Renal cortex interstitium (tissue), 11 donors: ENCODE measurements around the gene CALY. TPM values are rescaled to one million over a fixed set of nuclear protein-coding genes. Genes with fewer than 3 reads are reported as not detected.

ENCODE experiments used
- DNase-seq, 11 donors: peaks; one replicate each; pipeline ENCODE4 v3.0.0-alpha.2; 2013; ENCODE audit warnings: low read depth in 9 of 11, low spot score in 4 of 11; ENCODE audit errors: extremely low read depth in 1 of 11
- polyA plus RNA-seq, 3 donors: library from polyadenylated mRNA; unstranded; fragments of 120-200 nt; gene quantifications; one replicate each; pipeline ENCODE4 v1.2.1, GENCODE V29; 2013; ENCODE audit not compliant: insufficient read length in 3 of 3

Gene CALY
- polyA plus RNA-seq, 3 donors: 0.54 to 0.70 TPM; not detected in 1

- DNase-seq: no peak
These were observed 18.6 kb upstream of the CALY start for GRCh38 chr10:133355266-133355665.

DNA sequence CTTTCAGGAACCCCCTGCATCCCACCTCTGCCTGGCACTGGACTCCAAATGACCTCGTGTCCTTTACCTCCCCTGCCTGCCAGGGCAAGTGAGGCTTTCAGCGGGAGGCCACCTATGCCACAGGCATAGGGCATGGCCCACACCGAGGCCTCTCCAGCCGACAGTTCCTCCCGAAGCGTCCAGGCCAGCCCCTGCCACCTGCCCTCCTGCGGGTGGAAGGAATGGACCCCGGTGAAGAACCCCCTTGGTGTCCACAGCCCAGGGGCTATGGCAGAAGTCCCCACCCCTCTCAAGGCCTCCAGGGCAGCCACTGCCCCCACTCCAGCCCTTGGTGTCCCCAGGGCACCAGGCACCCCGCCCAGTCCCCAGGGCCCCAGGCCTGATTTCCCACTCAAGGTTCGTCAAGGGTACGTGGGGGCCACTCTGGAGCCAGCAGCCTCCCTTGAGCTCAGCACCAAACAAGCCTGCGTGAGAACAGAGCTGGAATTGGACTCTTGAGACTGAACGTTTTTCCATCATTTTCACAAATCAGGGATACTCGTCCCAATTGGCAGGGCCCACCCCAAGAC lies 18.1 kb upstream of the CALY start:
- DNase-seq: no peak

DNA sequence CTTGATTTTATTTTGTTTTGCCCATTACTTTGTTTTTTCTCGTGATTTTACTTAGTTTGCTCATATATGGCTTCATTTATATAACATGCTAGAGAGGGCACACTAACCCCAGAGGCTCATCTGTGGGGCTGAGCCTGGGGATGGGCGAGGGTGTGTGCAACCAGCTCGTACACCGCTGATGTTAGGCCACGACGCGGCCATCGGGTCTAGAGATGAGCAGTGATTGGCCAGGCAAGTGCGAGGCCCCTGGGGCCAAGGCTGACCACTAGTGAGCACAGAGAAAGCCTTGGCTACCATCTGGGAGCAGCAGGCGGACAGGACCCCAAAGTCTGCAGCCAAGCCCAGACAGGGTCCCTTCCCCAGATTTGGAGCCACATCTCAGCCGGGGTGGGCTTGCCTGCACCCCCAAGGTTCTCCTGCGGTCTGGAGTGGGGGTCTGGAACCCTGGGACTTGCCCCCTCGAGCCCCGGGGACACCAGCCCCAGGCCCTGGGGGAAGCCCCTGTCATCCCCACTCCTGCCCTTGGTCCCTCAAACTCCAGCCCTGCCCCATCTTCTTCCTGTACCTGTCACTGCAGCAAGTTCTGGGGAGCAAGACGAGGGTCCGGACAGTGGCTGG lies 17.4 kb upstream of the CALY start:
- no peak for DNase-seq

DNA sequence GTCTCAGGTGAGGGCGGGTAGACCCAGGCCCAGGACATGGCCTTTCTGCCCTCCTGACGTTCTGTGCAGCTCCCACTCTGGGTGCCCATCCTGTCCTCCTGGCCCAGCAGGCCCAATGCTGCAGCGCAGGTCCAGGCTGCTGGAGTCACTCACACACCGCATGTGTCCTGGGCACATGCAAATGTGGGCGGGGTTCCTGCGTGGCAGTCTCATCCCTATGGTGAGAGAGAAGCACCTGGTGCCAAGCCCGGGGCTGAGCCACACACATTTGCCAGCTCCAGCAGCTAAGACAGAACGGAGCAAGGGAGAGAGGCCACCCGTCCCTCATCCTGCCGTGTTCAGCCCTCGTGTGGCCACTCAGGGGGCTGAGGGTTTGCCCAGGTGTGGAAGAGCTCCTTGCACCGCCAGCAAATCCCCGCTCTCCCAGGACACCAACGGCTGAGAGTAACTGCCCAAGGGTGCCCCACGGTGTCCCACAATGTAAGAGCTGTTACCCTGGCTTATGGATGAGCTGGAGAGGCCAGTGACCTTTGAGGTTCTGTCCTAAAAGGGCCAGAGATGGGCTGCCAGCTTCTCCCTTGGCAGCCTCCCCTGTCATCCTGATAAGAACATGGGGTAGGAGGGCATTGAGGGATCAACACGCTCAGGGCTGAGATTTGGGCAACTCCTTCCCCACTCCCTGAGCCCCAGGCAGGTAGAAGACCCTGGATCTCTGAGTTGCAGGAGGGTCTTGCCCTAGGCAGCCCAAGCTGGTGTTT lies 16.7 kb upstream of the CALY start:
- DNase-seq: no peak

- DNase-seq: no peak
These were observed 15.0 kb upstream of the CALY start for GRCh38 chr10:133351408-133352318.

DNA sequence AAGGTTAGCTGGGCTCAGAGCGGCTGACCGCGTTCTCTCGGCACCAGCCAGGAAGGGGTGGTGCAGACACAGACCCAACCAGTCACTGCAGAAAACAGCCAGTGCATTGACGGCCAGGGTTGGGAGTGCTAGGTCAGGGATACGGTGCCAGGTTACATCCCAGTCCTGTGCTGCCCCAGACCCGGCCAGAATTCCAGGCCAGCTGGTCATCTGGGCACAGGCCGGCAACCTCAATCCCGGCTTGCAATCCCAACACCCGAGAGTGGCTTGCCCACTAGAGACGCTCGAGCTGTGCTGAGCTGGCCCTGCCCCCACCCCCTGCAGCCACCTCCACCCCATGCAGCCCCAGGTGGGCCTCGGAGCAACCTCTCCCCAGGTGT lies 14.2 kb upstream of the CALY start:
- DNase-seq: no peak

- no peak for DNase-seq
These were observed 13.7 kb upstream of the CALY start for GRCh38 chr10:133350283-133350949.

DNA sequence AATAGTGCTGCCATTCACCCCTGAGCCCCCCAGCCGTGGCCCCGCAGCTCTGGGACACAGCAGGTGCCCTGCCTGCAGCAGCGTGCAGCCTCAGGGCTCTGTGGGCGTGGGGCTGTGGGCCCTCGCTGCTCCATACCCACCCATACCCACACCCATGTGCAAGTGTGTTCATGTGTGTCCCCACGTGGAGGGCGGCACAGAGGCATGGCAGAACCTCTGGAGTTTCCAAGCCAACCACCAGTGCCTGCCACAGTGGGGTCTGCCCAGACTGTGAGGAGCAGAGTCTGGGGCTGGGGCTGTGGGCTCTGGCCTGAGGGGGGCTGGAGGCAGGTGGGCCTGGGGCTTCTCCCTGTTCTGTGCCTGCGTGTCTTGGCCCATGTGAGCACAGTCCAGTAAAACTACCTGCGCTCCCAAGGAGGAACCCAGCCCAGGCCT lies 12.9 kb upstream of the CALY start:
- no peak for DNase-seq

GRCh38 chr10:133349160-133349568 lies 12.5 kb upstream of the CALY start:
- DNase-seq: no peak

- no peak for DNase-seq
These were observed 11.2 kb upstream of the CALY start for GRCh38 chr10:133347710-133348517.

GRCh38 chr10:133346413-133346812 lies 9.7 kb upstream of the CALY start:
- no peak for DNase-seq

GRCh38 chr10:133344236-133344635 lies 7.5 kb upstream of the CALY start:
- no peak for DNase-seq

DNA sequence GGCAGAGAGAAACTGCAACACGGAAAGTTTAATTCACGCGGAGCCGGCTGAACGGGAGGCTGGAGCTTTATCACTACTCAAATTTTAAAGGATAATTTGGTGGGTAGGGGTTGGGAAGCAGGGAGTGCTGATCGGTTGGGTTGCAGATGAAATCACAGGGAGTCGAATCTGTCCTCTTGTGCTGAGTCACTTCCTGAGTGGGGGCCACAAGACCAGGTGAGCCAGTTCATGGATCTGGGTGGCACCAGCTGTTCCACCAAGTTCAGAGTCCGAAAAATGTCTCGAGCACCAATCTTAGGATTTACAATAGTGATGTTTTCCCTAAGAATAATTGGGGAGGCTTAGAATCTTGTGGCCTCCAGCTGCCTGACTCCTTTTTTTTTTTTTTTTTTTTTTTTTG lies 6.9 kb upstream of the CALY start:
- DNase-seq: no peak

DNA sequence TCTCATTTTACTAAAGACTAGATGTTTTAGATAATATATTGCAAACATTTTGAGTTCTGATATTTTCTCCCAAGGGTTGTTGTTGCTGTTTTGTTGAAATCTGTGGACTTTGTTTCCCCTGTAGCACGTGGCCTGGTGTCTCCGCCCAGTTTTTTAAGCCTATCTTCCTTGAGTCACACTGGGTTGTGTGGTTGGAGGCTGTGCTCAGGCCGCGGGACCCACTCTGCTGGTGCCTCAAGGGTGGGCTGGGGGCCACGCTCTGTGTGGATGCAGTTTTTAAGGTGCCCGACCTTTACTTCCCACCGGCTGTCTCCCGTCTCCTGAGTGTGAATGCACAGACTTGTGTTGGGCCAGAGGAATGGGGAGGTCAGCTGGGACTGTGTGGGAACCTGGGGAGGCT lies 6.2 kb upstream of the CALY start:
- no peak for DNase-seq

DNA sequence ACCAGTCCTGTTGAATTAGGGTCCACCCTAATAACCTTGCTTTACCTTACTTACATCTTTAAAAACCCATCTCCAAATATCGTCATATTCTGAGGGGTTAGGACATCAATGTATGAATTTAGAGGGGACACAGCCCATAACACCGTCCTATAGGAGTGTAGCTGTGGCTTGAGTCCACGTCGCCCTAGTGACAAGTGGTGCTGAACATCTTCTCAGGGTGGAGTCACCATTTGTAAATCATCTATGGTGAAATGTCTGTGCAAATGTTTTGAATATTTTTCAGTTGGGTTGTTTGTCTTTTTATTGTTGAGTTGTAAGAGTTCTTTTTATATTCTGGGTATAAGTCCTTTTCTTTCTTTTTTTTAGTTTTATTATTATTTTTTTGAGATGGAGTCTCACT lies 5.3 kb upstream of the CALY start:
- DNase-seq: no peak

- DNase-seq: no peak
These were observed 3.1 kb upstream of the CALY start for GRCh38 chr10:133339708-133340380.

DNA sequence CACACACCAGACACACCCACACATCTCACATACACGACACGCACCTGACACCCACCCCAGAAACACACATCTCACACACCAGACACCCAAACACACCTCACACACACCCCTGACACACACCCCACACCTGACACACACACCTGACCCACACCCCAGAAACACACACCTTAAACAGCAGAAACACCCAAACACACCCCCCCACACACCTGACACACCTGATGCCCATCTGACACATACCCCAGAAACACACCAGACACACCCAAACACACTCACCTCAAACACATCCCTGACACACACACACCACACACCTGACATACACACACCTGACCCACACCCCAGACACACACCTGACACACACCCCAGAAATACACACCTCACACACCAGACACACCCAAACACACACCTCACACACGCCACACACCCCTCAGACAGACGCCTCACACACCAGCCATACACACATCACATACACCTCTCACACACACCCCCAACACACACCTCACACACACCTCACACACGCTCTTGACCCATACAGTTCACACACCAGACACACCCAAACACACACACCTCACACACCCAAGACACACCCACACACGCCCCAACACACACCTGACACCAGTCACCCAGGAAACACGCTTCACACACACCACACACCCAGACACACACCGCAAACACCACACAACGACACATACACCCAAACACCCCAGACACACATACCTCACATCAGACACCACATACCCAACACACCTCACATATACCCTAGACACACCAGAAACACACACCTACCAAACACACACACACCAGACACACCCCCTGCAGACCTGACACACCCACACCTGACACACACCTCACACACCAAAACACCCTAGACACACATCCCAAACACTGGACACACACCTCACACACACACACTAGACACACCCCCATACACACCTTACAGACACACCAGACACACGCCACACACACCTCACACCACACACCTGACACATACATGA lies 1.7 kb upstream of the CALY start:
- no peak for DNase-seq
